Esophagus squamous epithelium (tissue), 5 donors: ENCODE data around the gene NPIPB12. TPM values are rescaled to one million over a fixed set of nuclear protein-coding genes. Genes with fewer than 3 reads are reported as not detected.
"Not testable (repeated sequence)": the region's sequence is repeated elsewhere in the genome, so short reads cannot be mapped to it uniquely, and the experiment has no call there.

ENCODE experiments used
- DNase-seq: peaks from one replicate; lab custom pipeline; 2025; lab: John Stamatoyannopoulos, UW
- H3K27ac ChIP-seq, 4 donors: fragments of 200-600 bp; sonication (generic); one replicate each; pipeline ENCODE4 v1.5.1; 2016 to 2019; ENCODE audit warnings: mild to moderate bottlenecking in 1 of 4
- H3K27me3 ChIP-seq, 4 donors: fragments of 200-600 bp; sonication (generic); 1 replicate in 3 of 4; 2 replicates in 1 of 4; pipeline versions ENCODE4 v1.5.1 to v1.6.0; 2017 to 2021; ENCODE audit warnings: antibody characterized with exemption in 1 of 4
- H3K36me3 ChIP-seq, 3 donors: fragments of 200-600 bp; sonication (generic); one replicate each; pipeline ENCODE4 v1.5.1; 2016 to 2019
- H3K4me1 ChIP-seq, 3 donors: fragments of 200-600 bp; sonication (generic); one replicate each; pipeline ENCODE4 v1.5.1; 2017 to 2019
- H3K4me3 ChIP-seq, 4 donors: fragments of 200-600 bp; sonication (generic); 1 replicate in 3 of 4; 2 replicates in 1 of 4; pipeline ENCODE4 v1.5.1; 2016 to 2019; ENCODE audit warnings: mild to moderate bottlenecking in 2 of 4, moderate library complexity in 1 of 4
- H3K9me3 ChIP-seq, 3 donors: fragments of 200-600 bp; sonication (generic); one replicate each; pipeline ENCODE4 v1.5.1; 2016 to 2019
- WGBS, 2 donors: methylation state at CpG; one replicate each; pipeline ENCODE4 v1.1.5; 2018; 5-methylcytosine and 5-hydroxymethylcytosine counted together
- intact Hi-C: fragments of 100-400 bp; cut with DNase I; formaldehyde crosslinking; loops from one replicate; pipeline ENCODE4 v1.15.0; 2022
- small RNA-seq, 4 donors: library from RNA; depleted of rRNA; stranded (forward); fragments of <200 nt; gene quantifications; one replicate each; pipeline ENCODE3, GENCODE V24; 2016
- total RNA-seq, 4 donors: library from RNA; depleted of rRNA; stranded (reverse); fragments of >200 nt; gene quantifications; one replicate each; pipeline ENCODE4 v1.1.0, GENCODE V29; 2016
- donor health status: DM: yes; HTN: yes; CAD: no.

The NPIPB12 gene
- total RNA-seq, 4 donors from 2014 or later, result 4.7 to 64.7 (median 26.2) TPM

GRCh38 chr16:29454269-29454668 lies 51.9 kb downstream of the NPIPB12 start, which contains the start of the genes BOLA2 and SLX1B:
TSS of gene BOLA2 (minus strand) at chr16:29454351. CDS start at chr16:29454253, 98 bp downstream.
TSS of gene SLX1B (plus strand) at chr16:29454533.
- H3K27me3 ChIP-seq, intact Hi-C loops, H3K4me3 ChIP-seq, H3K9me3 ChIP-seq, H3K36me3 ChIP-seq, H3K27ac ChIP-seq, DNase-seq, H3K4me1 ChIP-seq: not testable (repeated sequence)
- no CpG with 5 or more reads among the region's 33 CpGs for WGBS, 2 donors

GRCh38 chr16:29453754-29454153 lies 52.5 kb downstream of the NPIPB12 start:
- H3K4me3 ChIP-seq, H3K9me3 ChIP-seq, H3K27me3 ChIP-seq, DNase-seq, intact Hi-C loops, H3K36me3 ChIP-seq, H3K4me1 ChIP-seq, H3K27ac ChIP-seq: not testable (repeated sequence)
- WGBS, 2 donors, result no CpG with 5 or more reads among the region's 21 CpGs

Small RNA genes lying within 50 kb of the gene (small RNA-seq; reads per million reads assigned to genes)
- 0 reads per million in 4 donors for gene AC133555.2

Other genes with a start within 250 kb of the NPIPB12 start
- gene NPIPB11, start 99.7 kb downstream of the NPIPB12 start, total RNA-seq, result 1 to 10 TPM in 1 of 4 donors, under 1 TPM in 3; 0.11 to 2.1 (median 0.47) TPM
- gene BOLA2, start 52.1 kb downstream of the NPIPB12 start, total RNA-seq, result 10 to 100 TPM; 10.3 to 20.8 (median 12.0) TPM
- 10 to 100 TPM; 11.1 to 25.5 (median 21.2) TPM for gene SLX1B, start 51.9 kb downstream of the NPIPB12 start, total RNA-seq
- gene SULT1A4, start 46.5 kb downstream of the NPIPB12 start, total RNA-seq, result 1 to 10 TPM; 2.9 to 5.5 (median 4.5) TPM
- 1 to 10 TPM; 1.3 to 4.2 (median 2.8) TPM for gene SPN, start 156.8 kb upstream of the NPIPB12 start, total RNA-seq
- 1 to 10 TPM in 2 of 4 donors, under 1 TPM in 2; 0.40 to 3.6 (median 1.9) TPM for gene QPRT, start 172.8 kb upstream of the NPIPB12 start, total RNA-seq
- 1 to 10 TPM in 3 of 4 donors, under 1 TPM in 1; 0.13 to 3.4 (median 1.6) TPM for gene C16orf54, start 239.6 kb upstream of the NPIPB12 start, total RNA-seq